WTC11 (cell line): ENCODE measurements around the gene CAMK2D. TPM values are rescaled to one million over a fixed set of nuclear protein-coding genes. Genes with fewer than 3 reads are reported as not detected.

Experiments
- ATAC-seq: fragments of 200-7000 bp; cut with Tn5 transposase; 2 replicates; pipeline ENCODE4 v1.10.0; 2021; ENCODE audit warnings: mild to moderate bottlenecking, moderate library complexity
- CTCF ChIA-PET: fragments of 300-600 bp; sonication (Branson Sonifier 250); formaldehyde crosslinking; loops from one replicate; lab custom pipeline; 2021; ENCODE audit warnings: antibody characterized with exemption; lab: Charles Lee
- POLR2A ChIA-PET: fragments of 350-600 bp; sonication (Branson Sonifier 250); formaldehyde crosslinking; loops from one replicate; lab custom pipeline; 2021; ENCODE audit warnings: antibody characterized with exemption; lab: Charles Lee
- DNase-seq: peaks from one replicate; pipeline ENCODE4 v3.0.0; 2021; ENCODE audit warnings: low spot score
- H3K27ac Mint-ChIP-seq: 2 replicates; pipeline ENCODE4 v1.8.0; 2021; ENCODE audit warnings: mixed read lengths
- H3K27me3 Mint-ChIP-seq: 2 replicates; pipeline ENCODE4 v1.8.0; 2021; ENCODE audit warnings: low read depth, mild to moderate bottlenecking, moderate library complexity, mixed read lengths
- H3K36me3 Mint-ChIP-seq: 2 replicates; pipeline ENCODE4 v1.8.0; 2021; ENCODE audit warnings: mixed read lengths
- H3K4me1 Mint-ChIP-seq: 2 replicates; pipeline ENCODE4 v1.8.0; 2022; ENCODE audit warnings: mixed read lengths
- H3K4me3 Mint-ChIP-seq: 2 replicates; pipeline ENCODE4 v1.8.0; 2021; ENCODE audit warnings: mild to moderate bottlenecking, moderate library complexity, mixed read lengths
- H3K9me3 Mint-ChIP-seq: 2 replicates; pipeline ENCODE4 v1.8.0; 2021; ENCODE audit warnings: mixed read lengths
- AFF4 ChIP-seq: sonication (generic); formaldehyde crosslinking; IDR thresholded peaks from 2 replicates; pipeline ENCODE4 v1.8.1; 2023; ENCODE audit warnings: mild to moderate bottlenecking, missing genetic modification reagents, borderline replicate concordance
- AR ChIP-seq: fragments of 250-450 bp; sonication (Bioruptor Pico); IDR thresholded peaks from 2 replicates; pipeline ENCODE4 v1.9.0; 2021; ENCODE audit warnings: mild to moderate bottlenecking
- E2F4 ChIP-seq: sonication (generic); formaldehyde crosslinking; IDR thresholded peaks from 2 replicates; pipeline ENCODE4 v1.8.1; 2022; ENCODE audit warnings: low read depth, mild to moderate bottlenecking, moderate library complexity, missing genetic modification reagents, borderline replicate concordance
- ERG ChIP-seq: fragments of 250-450 bp; sonication (Bioruptor Pico); IDR thresholded peaks from 2 replicates; pipeline ENCODE4 v1.8.0; 2021; ENCODE audit warnings: mild to moderate bottlenecking
- FOXK1 ChIP-seq: sonication (generic); formaldehyde crosslinking; IDR thresholded peaks from 2 replicates; pipeline ENCODE4 v1.8.0; 2022; ENCODE audit warnings: mild to moderate bottlenecking, moderate library complexity, missing genetic modification reagents
- GRHL2 ChIP-seq: fragments of 250-450 bp; sonication (Bioruptor Pico); IDR thresholded peaks from 2 replicates; pipeline ENCODE4 v1.8.0; 2022; ENCODE audit warnings: mild to moderate bottlenecking, moderate library complexity; ENCODE audit not compliant: insufficient replicate concordance, severe bottlenecking
- GTF2I ChIP-seq: fragments of 250-450 bp; sonication (Bioruptor Pico); conservative IDR thresholded peaks from 2 replicates; pipeline ENCODE4 v1.4.0; 2021; ENCODE audit warnings: mild to moderate bottlenecking
- IRF2 ChIP-seq: sonication (generic); formaldehyde crosslinking; IDR thresholded peaks from 2 replicates; pipeline ENCODE4 v1.8.0; 2022; ENCODE audit warnings: low read depth, missing genetic modification reagents, borderline replicate concordance
- MAX ChIP-seq: sonication (generic); formaldehyde crosslinking; IDR thresholded peaks from 2 replicates; pipeline ENCODE4 v1.8.0; 2022; ENCODE audit warnings: mild to moderate bottlenecking, missing genetic modification reagents
- TEAD1 ChIP-seq: sonication (generic); formaldehyde crosslinking; IDR thresholded peaks from 2 replicates; pipeline ENCODE4 v1.8.0; 2022; ENCODE audit warnings: mild to moderate bottlenecking, missing genetic modification reagents
- ZSCAN18 ChIP-seq: fragments of 250-450 bp; sonication (Bioruptor Pico); IDR thresholded peaks from 2 replicates; pipeline ENCODE4 v2.1.2; 2022; ENCODE audit warnings: mild to moderate bottlenecking, moderate library complexity
- total RNA-seq: library from RNA; stranded (reverse); gene quantifications from 3 replicates; pipeline ENCODE4 v1.2.3, GENCODE V29; 2021

CAMK2D gene
- total RNA-seq, 1 experiment from 2014 or later: 16.5 TPM

GRCh38 chr4:113741956-113742355 is 19.6 kb downstream of the CAMK2D start:
- DNase-seq (no peak), ATAC-seq (no peak)
- POLR2A ChIA-PET: no interaction called here
- Mint-ChIP-seq H3K4me3 (no peak overlapping the region), H3K27ac (no peak overlapping the region), H3K9me3 (no peaks in the 10 kb centered on the region), H3K4me1 (peaks cover 12% of the 10 kb centered on the region), H3K27me3 (no peaks in the 10 kb centered on the region), H3K36me3 (no peaks in the 10 kb centered on the region)
- CTCF ChIA-PET: no interaction called here
- TF ChIP-seq GRHL2 (CRISPR knock-in tag) (no peak), MAX (CRISPR knock-in tag) (no peak), GTF2I (CRISPR knock-in tag) (no peak), E2F4 (CRISPR knock-in tag) (no peak), ERG (CRISPR knock-in tag) (no peak)

- Mint-ChIP-seq H3K4me1 (peaks cover 12% of the 10 kb centered on the region), H3K27ac (no peak overlapping the region), H3K36me3 (no peaks in the 10 kb centered on the region), H3K4me3 (no peak overlapping the region), H3K9me3 (no peaks in the 10 kb centered on the region), H3K27me3 (no peaks in the 10 kb centered on the region)
- POLR2A ChIA-PET: no interaction called here
- TF ChIP-seq TEAD1 (CRISPR knock-in tag) (no peak), ZSCAN18 (CRISPR knock-in tag) (no peak), AFF4 (CRISPR knock-in tag) (no peak), FOXK1 (CRISPR knock-in tag) (no peak), AR (no peak), IRF2 (CRISPR knock-in tag) (no peak)
- no peak for ATAC-seq
- CTCF ChIA-PET: no interaction called here
- DNase-seq: no peak
Observed at GRCh38 chr4:113740857-113741379, 20.6 kb downstream of the CAMK2D start.
